ENCODE results near the gene ENPP3.

The ENPP3 gene

DNA sequence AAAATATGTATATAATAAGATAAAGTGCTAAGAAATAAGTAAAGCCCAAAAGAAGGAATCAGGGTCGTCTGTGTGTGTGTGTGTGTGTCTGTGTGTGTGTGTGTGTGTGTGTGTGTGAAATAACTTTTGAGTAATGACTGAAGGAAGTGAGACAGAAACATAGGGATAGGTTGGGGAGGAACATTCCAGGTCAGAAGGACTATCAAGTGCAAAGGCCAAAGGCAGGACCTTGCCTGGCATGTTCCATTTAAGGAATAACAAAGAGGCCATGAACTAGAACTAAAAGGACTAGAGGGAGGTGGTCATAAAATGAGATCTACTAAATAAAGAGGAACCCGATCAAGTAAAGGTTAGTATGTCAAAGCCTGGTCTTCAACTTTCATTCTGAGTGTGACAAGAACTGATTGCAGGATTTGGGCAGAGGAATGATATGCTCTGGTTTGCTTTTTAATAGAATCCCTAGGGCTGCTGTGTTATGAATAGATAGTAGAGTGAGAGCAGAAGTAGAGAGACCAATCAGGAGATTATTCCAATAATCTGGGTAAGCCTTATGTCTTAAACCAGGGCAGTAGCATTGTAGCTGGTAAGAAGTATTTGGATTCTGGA is 6.9 kb downstream of the ENPP3 start:
- H3K27ac ChIP-seq, result no peak overlapping the region
- H3K27me3 ChIP-seq (replicated peaks), result no peaks in the 10 kb centered on the region
- H3K36me3 ChIP-seq (replicated peaks), result no peaks in the 10 kb centered on the region
- no peak for DNase-seq
- no peak overlapping the region for H3K4me3 ChIP-seq (ENCODE audit: low read depth, low read length)
- in situ Hi-C loops (cut with HindIII; ENCODE audit: low pct_ligation_motif_present, low sequenced_read_pairs), result no loop called here
- TF ChIP-seq, protein P1, sequence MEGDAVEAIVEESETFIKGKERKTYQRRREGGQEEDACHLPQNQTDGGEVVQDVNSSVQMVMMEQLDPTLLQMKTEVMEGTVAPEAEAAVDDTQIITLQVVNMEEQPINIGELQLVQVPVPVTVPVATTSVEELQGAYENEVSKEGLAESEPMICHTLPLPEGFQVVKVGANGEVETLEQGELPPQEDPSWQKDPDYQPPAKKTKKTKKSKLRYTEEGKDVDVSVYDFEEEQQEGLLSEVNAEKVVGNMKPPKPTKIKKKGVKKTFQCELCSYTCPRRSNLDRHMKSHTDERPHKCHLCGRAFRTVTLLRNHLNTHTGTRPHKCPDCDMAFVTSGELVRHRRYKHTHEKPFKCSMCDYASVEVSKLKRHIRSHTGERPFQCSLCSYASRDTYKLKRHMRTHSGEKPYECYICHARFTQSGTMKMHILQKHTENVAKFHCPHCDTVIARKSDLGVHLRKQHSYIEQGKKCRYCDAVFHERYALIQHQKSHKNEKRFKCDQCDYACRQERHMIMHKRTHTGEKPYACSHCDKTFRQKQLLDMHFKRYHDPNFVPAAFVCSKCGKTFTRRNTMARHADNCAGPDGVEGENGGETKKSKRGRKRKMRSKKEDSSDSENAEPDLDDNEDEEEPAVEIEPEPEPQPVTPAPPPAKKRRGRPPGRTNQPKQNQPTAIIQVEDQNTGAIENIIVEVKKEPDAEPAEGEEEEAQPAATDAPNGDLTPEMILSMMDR (IDR thresholded peaks at IDR 0.05; ENCODE audit: low read depth, low read length, missing control alignments), result no peak

DNA sequence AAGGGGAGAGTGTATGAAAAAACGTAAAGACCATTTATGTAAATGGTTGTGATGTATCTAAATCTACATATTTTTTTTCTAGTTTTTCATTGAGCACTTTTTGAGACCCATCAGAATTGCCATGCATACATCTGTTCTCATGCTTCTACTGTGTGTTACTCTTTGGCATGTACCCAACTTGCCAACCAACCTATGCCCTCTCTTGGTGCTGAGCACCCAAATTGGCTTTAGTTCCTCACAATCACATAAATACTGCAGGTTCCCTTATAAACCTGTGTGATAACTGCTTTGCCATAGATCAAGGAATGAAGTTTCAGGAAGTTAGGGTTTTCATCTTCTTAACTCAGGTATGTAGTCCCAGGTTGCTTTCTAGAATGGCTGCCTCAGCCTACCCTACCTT is 7.8 kb downstream of the ENPP3 start:
- DNase-seq, result no peak
- TF ChIP-seq, protein P1 (IDR thresholded peaks at IDR 0.05; ENCODE audit: low read depth, low read length, missing control alignments), result no peak
- Histone ChIP-seq H3K27me3 (replicated peaks) (no peaks in the 10 kb centered on the region), H3K27ac (no peak overlapping the region), H3K36me3 (replicated peaks) (no peaks in the 10 kb centered on the region), H3K4me3 (ENCODE audit: low read depth, low read length) (no peak overlapping the region)
- in situ Hi-C loops (cut with HindIII; ENCODE audit: low pct_ligation_motif_present, low sequenced_read_pairs), result no loop called here

DNA sequence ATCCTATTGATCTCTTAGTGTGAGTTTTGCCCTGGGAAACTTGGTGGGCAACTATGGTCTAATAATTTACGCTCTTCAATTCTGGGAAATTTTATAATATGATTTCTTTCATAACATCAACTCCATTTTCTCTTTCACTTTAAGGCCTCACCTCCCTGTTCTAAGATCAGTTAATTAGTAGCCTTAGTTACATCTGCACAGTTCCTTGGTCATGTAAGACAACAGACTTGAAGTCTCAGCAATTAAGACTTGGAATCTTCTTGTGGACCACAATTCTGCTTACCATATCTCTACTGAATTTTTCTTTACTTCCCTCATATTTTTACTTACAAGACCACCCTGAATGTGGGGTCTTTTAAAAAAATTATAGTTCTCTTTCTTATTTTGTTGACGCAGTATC is 8.7 kb downstream of the ENPP3 start:
- no peak overlapping the region for H3K27ac ChIP-seq
- no peaks in the 10 kb centered on the region for H3K36me3 ChIP-seq (replicated peaks)
- no peaks in the 10 kb centered on the region for H3K27me3 ChIP-seq (replicated peaks)
- no peak for DNase-seq
- TF ChIP-seq, protein P1 (IDR thresholded peaks at IDR 0.05; ENCODE audit: low read depth, low read length, missing control alignments), result no peak
- in situ Hi-C loops (cut with HindIII; ENCODE audit: low pct_ligation_motif_present, low sequenced_read_pairs), result no loop called here
- no peak overlapping the region for H3K4me3 ChIP-seq (ENCODE audit: low read depth, low read length)

- no peak overlapping the region for H3K4me3 ChIP-seq (ENCODE audit: low read depth, low read length)
- in situ Hi-C loops (cut with HindIII; ENCODE audit: low pct_ligation_motif_present, low sequenced_read_pairs), result no loop called here
- no peak for DNase-seq
- H3K36me3 ChIP-seq (replicated peaks), result no peaks in the 10 kb centered on the region
- no peaks in the 10 kb centered on the region for H3K27me3 ChIP-seq (replicated peaks)
- H3K27ac ChIP-seq, result no peak overlapping the region
- TF ChIP-seq, protein P1 (IDR thresholded peaks at IDR 0.05; ENCODE audit: low read depth, low read length, missing control alignments), result no peak
Observed at GRCh38 chr6:131646249-131646670, 9.2 kb downstream of the ENPP3 start.

DNA sequence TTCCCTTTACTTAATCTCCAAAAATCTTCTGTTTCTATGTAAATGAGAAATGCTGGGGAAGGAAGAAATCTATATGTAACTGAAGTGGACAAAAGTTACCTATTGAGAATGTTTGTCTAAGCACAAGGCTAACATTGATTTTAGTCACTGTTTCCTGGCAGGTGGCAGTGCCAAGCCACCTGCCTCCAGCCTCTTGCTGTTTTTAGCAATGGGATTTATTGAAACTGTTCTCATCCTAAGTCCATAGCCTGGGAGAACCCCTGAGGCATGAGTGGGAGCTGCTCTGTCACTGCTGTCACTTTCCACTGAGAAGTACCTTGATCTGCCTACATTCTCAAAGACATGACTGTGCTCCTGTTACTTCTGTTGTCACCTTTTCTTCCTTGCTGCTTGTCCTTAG is 14.7 kb downstream of the ENPP3 start:
- in situ Hi-C loops (cut with HindIII; ENCODE audit: low pct_ligation_motif_present, low sequenced_read_pairs), result no loop called here
- Histone ChIP-seq H3K4me3 (ENCODE audit: low read depth, low read length) (no peak overlapping the region), H3K27ac (no peak overlapping the region), H3K36me3 (replicated peaks) (no peaks in the 10 kb centered on the region), H3K27me3 (replicated peaks) (no peaks in the 10 kb centered on the region)
- DNase-seq, result no peak
- TF ChIP-seq, protein P1 (IDR thresholded peaks at IDR 0.05; ENCODE audit: low read depth, low read length, missing control alignments), result no peak

DNA sequence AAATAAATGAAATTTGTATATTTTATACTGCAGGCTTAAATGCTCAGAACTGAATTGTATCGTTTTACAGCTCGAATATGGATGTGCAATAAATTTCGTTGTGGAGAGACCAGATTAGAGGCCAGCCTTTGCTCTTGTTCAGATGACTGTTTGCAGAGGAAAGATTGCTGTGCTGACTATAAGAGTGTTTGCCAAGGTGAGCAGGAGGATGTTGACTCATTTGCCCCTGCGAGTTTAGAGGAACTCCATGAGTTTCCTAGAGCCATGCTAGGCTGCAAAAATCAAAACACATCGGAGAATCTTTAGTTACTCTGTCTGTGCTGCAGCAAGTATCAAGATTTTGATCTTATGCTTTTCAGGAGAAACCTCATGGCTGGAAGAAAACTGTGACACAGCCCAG is 15.4 kb downstream of the ENPP3 start:
- no peak overlapping the region for H3K27ac ChIP-seq
- no peak overlapping the region for H3K4me3 ChIP-seq (ENCODE audit: low read depth, low read length)
- TF ChIP-seq, protein P1 (IDR thresholded peaks at IDR 0.05; ENCODE audit: low read depth, low read length, missing control alignments), result no peak
- H3K36me3 ChIP-seq (replicated peaks), result no peaks in the 10 kb centered on the region
- H3K27me3 ChIP-seq (replicated peaks), result no peaks in the 10 kb centered on the region
- in situ Hi-C loops (cut with HindIII; ENCODE audit: low pct_ligation_motif_present, low sequenced_read_pairs), result no loop called here
- no peak for DNase-seq

All from brain microvascular endothelial cell (primary cell).